ENCODE data around the gene PTPRN2.

PTPRN2 gene

GRCh38 chr7:158027646-158028045 is 560.0 kb downstream of the PTPRN2 start:
- Histone ChIP-seq H3K4me1 (no peaks in the 10 kb centered on the region), H3K27me3 (ENCODE audit: control insufficient read depth, insufficient read depth, low read length) (no peaks in the 10 kb centered on the region), H3K36me3 (ENCODE audit: control insufficient read depth, insufficient read depth, low read length) (no peaks in the 10 kb centered on the region), H3K9ac (no peak overlapping the region), H3K9me3 (ENCODE audit: control insufficient read depth, low read length) (no peaks in the 10 kb centered on the region), H2AFZ (no peak overlapping the region), H3K4me3 (ENCODE audit: low read depth, low read length) (no peak overlapping the region), H3K4me2 (ENCODE audit: low read length) (no peak overlapping the region), H3K27ac (no peak overlapping the region), H3K79me2 (no peaks in the 10 kb centered on the region)
- TF ChIP-seq CTCF (IDR thresholded peaks at IDR 0.05), result no peak

GRCh38 chr7:158026636-158027265 is 560.9 kb downstream of the PTPRN2 start:
- Histone ChIP-seq H3K9me3 (ENCODE audit: control insufficient read depth, low read length) (no peaks in the 10 kb centered on the region), H3K27ac (no peak overlapping the region), H3K27me3 (ENCODE audit: control insufficient read depth, insufficient read depth, low read length) (no peaks in the 10 kb centered on the region), H3K36me3 (ENCODE audit: control insufficient read depth, insufficient read depth, low read length) (no peaks in the 10 kb centered on the region), H3K4me3 (ENCODE audit: low read depth, low read length) (no peak overlapping the region), H2AFZ (no peak overlapping the region), H3K4me1 (no peaks in the 10 kb centered on the region), H3K79me2 (no peaks in the 10 kb centered on the region), H3K9ac (no peak overlapping the region), H3K4me2 (ENCODE audit: low read length) (no peak overlapping the region)
- no peak for TF ChIP-seq CTCF (IDR thresholded peaks at IDR 0.05)

- H3K9ac ChIP-seq, result no peak overlapping the region
- H3K27ac ChIP-seq, result no peak overlapping the region
- no peaks in the 10 kb centered on the region for H3K27me3 ChIP-seq (ENCODE audit: control insufficient read depth, insufficient read depth, low read length)
- no peaks in the 10 kb centered on the region for H3K9me3 ChIP-seq (ENCODE audit: control insufficient read depth, low read length)
- H2AFZ ChIP-seq, result no peak overlapping the region
- no peaks in the 10 kb centered on the region for H3K36me3 ChIP-seq (ENCODE audit: control insufficient read depth, insufficient read depth, low read length)
- no peak overlapping the region for H3K4me3 ChIP-seq (ENCODE audit: low read depth, low read length)
- H3K79me2 ChIP-seq, result no peaks in the 10 kb centered on the region
- no peaks in the 10 kb centered on the region for H3K4me1 ChIP-seq
- no peak overlapping the region for H3K4me2 ChIP-seq (ENCODE audit: low read length)
- no peak for TF ChIP-seq CTCF (IDR thresholded peaks at IDR 0.05)
Observed at GRCh38 chr7:158025686-158026600, 561.7 kb downstream of the PTPRN2 start.

- no peak overlapping the region for H2AFZ ChIP-seq
- H3K4me2 ChIP-seq (ENCODE audit: low read length), result no peak overlapping the region
- H3K9me3 ChIP-seq (ENCODE audit: control insufficient read depth, low read length), result no peaks in the 10 kb centered on the region
- H3K4me1 ChIP-seq, result no peaks in the 10 kb centered on the region
- no peaks in the 10 kb centered on the region for H3K79me2 ChIP-seq
- H3K27me3 ChIP-seq (ENCODE audit: control insufficient read depth, insufficient read depth, low read length), result no peaks in the 10 kb centered on the region
- no peak for TF ChIP-seq CTCF (IDR thresholded peaks at IDR 0.05)
- H3K36me3 ChIP-seq (ENCODE audit: control insufficient read depth, insufficient read depth, low read length), result no peaks in the 10 kb centered on the region
- no peak overlapping the region for H3K4me3 ChIP-seq (ENCODE audit: low read depth, low read length)
- no peak overlapping the region for H3K27ac ChIP-seq
- H3K9ac ChIP-seq, result no peak overlapping the region
Observed at GRCh38 chr7:158024881-158025280, 562.7 kb downstream of the PTPRN2 start.

All from parathyroid adenoma (tissue), 2 donors.